NCI-H2227 treated with DMSO at 0.1 percent for 48 hours (cell line): ENCODE measurements around the gene VPS37B.

Experiments
- DNase-seq: peaks from one replicate; lab custom pipeline; 2025; lab: John Stamatoyannopoulos, UW

VPS37B gene

DNA sequence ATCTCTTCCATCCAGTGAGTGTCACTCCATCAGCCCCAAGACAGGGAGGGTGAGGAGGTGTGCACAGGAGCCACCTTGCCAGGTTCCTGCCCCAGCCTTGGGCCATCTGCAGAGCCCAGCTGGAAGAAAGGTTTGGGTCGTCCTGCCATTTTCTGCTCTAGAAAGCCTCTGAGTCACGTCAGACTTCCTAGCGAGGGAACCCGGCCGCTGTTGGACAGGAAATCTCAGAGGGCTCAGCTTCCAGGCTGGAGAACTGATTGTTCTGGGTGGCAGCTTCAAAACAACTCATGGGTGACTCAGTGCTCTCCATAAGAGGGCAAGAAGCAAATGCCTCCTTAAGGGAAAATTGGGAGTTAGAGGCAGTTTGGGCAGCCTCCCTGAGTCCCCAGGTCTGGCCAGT, 44.1 kb downstream of the VPS37B start:
- no peak for DNase-seq

DNA sequence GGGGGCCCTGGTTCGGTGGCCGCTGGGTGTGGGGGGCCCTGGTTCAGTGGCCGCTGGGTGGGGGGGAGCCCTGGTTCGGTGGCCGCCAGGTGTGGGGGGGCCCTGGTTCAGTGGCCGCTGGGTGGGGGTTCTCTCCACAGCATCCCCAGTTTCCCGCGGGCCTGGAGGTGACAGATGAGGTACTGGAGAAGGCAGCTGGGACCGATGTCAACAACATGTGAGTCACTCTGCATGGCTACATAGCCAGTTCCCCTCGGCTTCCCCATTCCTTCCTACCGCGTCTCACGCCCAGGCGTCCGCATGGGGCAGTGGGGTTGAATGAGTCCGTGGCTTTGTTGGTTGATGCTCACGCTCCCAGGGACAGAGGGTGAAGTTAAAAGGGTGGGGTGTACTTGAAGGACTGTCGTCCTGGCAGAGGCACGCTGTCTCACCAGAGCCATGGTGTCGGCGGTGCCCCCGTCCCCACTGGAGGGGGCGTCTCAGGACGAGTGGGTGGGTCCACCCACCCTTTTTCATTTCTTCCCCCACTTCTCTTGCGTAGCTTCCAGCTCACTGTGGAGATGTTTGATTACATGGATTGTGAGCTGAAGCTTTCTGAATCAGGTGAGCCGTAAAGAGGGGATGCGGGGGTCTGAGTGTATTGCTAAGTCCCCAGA, 45.1 kb downstream of the VPS37B start:
- DNase-seq, result no peak

DNA sequence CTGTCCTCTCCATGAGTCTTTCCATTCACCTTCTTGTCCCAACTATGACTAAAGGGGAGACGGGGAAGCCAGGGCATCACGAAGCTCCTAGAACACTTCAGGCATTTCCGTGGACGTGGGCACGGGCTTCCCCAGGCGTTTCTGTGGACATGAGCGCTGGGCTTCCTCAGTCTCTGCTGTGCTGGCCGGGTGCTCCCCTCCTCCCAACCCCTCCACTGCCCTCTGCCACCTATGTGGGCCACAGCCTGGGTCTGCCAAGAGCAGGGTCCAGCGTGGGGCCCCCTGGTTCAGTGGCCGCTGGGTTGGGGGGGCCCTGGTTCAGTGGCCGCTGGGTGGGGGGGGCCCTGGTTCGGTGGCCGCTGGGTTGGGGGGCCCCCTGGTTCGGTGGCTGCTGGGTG, 45.9 kb downstream of the VPS37B start:
- no peak for DNase-seq

DNA sequence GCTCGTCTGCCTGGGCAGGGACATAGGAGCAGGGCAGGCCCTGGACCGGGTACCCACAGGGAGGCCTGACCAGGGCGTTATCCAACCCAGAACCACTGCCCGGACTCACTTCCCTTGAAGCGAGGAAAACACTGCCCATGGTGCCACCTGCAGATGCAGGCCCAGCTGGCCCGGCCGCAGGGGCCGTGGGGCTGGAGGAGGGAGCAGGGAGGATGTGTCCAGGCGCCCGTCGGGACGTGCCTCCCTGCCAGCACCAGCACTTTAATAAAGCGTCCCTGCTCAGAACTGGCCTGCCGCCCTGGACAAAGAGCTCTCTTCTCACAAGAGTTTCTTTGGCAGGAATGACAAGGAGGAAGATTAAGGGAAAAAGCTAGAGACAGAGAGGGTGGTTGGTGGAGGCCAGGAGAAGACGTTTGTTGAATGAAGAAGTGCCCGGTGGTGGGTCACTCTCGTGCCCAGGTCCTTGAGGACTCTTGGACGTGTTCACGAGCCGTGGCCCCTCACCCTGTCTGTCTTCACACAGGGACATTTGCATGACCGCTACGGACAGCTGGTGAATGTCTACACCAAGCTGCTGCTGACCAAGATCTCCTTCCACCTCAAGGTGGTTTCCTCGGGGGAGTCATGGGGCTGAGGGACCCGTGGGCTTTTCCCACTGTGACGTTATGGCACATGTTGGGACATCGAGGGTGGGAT, 46.4 kb downstream of the VPS37B start:
- no peak for DNase-seq

DNA sequence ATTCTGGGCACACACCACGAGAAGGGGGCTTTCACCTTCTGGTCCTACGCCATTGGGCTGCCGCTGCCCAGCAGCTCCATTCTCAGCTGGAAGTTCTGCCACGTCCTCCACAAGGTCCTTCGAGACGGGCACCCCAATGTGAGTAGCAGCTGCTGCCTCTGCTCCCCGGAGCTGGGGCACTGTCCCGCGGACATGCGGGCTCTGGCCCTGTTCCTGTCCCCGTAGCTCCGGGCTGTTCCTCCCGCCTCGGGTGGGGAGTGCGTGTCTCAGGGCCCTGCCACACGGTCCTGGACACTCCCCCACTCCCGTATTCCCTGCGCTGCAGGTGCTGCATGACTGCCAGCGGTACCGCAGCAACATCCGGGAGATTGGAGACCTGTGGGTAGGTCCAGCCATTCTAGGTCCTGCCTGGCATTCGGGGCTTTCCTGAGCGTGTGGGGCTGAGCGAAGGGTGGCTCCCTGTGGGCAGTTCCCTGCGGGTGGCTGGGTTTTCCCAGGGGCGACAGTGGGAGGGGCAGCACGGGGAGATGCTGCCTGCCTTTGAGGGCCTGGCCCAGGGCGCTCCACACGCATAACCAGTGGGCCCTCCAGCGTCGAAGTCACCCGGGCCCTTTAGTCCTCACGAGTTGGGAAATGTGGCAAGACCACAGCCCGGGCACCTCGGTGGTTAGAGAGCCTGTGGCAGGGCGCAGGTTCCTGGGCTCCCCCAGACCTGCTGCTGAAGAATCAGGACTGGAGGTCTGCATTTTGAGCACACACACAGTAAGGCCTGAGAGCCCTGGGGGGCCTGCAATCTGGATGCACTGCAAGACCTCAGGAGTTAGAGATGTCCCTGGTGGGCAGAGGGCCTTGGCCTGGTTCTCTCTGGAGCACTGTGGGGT, 47.2 kb downstream of the VPS37B start:
- DNase-seq, result no peak

DNA sequence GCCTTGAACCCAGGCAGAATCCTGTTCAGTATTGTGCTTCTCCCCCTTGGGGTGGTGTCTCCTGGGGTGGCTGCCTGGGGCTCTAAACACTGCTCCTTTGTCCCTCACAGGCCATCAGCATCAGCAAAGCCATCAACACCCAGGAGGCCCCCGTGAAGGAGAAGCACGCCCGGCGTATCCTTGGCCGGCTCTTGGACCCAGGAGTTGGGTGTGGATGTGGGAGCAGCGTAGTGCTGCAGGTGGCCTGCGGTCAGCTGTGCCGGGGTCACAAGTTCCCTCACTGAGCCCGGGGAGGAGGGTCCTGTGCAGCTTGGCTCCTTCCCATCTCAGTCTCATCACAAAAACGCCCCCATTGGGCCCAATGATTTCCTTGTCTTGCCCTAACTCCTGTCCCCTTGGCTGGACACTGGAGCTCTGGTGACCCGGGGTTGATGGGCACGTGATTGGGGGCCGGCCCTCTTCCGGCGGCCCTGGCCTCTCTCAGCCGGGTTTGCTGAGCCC, 48.0 kb downstream of the VPS37B start:
- no peak for DNase-seq

DNA sequence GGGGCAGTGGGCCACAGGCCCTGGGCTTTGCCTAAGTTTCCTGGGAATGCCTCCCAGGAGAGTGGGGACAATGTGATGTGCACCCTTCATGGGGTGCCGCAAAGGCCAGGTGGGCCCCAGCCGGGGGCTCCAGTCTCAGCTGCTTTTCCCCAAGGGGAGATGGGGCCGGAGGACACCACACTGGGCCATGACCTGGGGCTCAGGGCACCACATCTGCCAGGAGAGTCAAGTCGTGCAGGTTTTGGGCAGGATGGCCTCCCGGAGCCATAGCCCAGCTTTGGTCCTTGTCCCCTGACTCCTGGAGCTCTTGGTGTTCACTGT, 48.4 kb downstream of the VPS37B start:
- DNase-seq, result no peak

DNA sequence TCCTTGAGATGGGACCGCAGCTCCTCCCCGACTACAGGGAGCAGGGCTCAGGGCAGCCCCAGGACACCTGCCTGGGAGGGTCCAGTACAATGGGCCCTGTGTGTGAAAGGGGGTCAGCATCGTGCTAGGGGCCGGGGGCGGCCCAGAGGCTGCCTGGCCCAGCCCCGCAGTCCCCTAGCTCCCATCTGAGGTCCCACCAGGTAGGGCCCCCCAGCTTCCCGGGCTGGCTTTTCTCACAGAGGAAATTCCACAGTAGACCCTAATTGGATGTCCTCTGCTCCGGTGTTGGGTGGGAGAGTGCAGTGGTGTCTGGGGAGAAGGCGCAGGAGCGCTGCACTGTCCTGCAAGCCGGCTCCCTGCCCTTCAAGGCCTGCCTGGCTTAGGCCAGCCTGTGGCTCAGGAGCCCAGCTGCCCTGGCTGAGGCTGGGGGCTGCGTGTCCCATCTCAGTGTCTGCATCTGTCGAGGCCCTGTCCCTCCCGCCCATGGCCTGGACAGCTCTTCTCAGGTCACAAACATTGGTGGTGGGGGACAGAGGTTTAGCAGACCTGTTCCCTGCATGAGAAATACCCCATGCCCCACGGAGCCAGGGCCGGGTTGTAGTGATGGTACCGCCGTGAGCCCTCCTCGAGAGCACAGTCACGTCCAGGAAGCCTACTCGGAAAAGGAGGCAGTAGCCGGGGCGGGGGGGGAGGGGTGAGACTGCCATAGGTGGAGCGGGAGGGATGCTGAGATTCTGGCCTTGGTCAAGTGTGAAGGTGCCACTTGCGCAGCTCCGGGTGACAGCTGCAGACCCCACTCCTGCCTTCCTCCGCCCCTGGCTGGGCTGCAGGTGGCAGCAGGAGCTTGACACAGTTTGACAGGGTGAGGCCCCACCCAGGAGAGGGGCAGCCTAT, 49.1 kb downstream of the VPS37B start:
- no peak for DNase-seq

DNA sequence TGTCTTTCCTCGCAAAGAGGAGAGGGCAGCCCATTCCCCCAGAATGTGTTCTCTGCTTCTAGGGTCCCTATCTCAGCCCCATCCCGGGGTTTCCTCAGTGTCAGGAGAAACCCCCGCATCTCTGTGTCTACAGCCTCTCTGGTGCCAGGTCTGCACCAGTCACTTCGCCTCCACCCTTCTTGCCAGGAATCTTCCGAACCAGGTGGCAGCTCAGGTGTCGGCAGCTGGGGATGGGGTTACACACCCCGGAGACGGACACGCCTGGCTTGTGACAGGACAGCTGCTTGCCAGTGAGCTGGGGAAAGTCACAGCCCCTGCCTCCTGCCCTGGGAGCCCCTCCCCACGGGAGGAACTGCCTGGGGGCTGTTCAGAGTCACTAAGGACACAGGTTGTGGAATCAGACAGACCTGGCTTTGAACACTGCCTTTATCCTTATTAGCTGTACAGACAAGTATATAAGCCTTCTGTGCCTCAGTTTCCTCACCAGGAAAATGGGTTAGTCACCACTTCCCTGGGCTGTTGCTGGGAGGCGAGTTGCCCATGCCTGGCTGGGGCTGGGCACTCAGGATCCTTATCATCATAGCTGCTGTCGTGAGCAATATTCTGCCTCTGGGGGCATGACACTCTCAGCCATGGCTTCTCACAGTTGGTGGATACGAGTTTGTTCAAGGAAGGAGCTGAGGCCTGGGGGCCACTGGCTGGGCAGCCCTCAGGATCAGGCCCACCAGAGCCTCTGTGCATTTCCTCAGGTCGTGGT, 49.9 kb downstream of the VPS37B start:
- no peak for DNase-seq

DNA sequence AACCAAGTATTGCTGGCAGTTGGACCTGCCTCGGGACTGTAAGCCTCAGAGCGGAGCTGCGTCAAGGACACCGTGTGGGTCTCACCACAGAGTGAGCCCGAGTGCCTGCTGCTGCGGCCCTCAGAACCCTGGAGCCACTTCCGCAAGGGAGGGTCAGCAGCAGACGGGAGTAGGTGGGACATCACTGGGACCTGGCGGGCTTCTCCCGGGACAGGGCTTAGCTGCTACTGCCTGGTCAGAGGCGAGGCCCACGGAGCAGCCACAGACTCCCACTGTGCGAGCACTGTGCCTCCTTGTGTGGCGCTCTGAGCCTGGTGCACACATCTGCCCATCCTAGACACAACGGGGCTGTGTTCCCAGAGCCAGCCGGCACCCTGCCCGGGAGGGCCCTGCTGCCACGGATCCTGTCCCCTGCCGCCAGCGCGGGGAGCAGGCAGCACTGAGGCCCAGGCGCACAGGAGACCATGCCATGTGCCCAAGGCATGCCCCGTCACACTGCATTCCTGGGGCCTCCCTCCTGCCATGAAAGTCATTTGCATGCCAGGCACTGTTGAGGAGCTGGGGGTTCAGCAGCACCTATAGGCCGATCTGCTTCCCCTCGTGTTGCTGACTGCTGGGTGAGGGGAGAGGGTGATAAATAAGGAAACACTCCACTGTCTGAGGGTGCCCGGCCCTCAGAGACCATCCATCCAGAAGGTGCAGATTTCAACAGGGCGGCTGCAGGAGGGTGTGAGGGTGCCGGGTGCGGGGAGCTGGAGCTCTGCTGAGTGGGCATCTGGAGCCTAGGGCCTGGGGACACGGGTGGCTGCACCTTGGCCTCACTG, 50.7 kb downstream of the VPS37B start:
- DNase-seq, result no peak

DNA sequence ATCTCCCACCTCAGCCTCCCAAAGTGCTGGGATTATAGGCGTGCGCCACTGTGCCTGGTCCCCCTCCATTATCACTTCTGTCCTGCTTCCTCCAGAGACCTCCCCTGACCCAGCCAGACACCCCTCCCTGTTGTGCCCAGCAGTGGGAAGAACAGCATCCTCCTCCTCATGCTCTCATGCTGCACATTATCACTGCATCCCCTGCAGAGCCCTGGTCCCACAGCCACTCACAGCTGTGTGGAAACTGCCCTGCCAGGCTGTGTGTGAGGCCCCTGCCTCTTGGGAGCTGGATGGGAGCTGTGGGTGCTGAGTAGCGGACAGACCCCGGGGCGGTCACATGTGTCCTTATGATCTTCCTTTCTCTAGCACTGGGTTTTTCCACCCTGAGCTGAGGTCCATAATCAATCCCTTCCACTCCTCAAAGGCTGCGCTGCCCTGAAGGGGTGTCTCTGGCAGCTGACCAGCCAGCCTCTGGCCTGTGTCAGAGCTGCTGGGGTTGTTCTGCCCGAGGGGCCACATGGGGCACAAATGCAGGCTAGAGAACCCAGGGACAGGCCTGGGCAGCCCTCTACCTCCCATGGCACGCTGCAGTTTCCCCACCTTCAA, 51.5 kb downstream of the VPS37B start:
- no peak for DNase-seq

DNA sequence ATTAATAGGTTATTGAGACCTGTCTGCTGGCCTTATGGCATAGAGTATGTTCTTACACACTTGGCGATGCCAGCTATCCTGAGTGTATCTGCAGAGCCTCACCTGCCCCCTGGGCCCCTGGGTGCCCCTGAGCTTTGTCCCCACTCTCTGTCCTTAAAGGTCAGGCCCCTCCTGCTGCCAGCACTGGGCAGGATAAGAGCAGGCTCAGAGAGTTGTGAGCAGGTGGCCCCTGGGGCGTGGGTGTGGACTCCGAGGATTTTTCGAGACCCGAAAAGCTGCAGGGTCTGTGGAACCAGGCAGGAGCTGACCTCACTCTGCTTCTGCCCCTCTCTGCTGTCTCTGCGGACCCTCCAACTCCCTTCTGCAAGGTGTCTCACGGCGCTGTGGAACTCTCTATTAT, 52.5 kb downstream of the VPS37B start:
- no peak for DNase-seq

DNA sequence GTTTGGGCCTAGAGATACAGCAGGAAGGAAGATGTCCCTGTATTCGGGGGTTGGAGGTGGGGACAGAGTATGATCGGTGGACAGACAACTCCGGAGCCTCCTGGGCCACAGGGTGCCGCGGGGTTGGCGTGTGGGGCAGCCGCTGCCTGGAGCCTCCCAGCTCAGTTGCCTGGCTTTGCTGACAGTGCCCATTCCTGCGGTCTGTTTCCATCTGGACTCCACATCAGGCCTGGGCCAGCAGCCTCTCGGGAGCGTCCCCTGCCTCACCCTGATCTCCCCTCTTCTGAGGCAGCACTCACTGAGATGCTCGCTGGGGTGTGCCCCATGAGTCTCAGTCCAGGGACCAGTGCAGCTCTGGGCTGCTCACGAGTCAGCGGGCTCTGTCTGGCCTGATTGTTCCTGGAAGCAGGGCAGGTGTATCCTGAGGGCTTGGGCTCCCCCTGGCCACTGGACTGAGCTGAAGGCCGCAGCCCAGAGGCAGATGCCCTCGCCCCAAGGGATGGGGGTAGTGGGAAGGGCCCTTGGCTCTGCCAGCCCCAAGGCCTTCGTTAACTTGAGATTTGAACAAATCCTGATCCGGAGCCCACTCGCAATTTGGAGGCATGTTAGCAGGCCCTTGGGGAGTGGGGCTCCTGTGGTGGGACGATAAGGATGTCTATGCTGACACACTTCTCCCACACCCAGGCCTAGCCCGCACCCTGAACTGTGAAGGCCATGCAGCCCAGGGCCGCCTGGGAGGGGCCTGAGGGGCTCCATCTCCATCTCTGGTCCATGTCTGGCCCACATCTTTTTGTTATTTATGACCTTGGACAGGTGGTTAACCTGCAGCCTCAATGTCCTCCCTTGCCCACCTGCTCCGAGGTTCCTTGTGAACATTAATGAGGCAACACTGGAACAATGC, 53.2 kb downstream of the VPS37B start:
- no peak for DNase-seq

DNA sequence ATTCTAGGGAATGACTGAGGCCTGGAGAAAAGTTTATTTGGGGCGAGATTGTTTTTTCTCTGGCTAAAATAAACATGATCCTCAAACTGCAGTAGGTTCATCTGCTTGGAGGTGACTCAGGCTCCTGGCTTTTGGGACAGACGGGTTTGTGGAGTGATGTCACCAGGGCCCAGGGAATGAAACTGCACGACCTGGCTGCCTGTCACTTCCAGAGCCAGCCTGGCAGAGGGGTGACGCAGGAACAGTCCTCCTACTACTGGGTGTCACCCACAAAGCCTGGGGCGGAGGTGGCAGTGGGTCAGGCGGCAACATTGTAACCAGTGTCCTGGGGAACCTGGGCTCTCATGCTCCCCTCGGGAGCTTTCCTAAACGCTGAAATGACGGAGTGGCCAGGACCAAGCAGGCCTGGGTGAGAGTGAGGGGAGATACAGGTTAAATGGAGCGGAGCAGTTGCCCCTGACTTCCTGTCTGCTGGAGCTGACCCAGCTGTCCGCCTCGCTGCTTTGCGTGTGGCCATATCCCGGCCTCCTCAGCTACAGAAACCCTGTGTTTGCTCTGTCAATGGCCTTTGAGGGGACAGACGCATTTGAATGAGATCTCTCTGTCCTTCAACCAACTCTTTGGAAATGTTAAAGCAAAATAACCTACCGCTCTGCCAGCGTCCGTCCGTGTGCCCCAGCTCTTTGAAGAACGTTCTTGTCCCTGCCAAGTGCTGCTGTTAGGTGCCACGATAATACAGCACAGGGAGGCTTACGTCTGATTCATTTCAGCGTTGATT, 54.2 kb downstream of the VPS37B start:
- no peak for DNase-seq

DNA sequence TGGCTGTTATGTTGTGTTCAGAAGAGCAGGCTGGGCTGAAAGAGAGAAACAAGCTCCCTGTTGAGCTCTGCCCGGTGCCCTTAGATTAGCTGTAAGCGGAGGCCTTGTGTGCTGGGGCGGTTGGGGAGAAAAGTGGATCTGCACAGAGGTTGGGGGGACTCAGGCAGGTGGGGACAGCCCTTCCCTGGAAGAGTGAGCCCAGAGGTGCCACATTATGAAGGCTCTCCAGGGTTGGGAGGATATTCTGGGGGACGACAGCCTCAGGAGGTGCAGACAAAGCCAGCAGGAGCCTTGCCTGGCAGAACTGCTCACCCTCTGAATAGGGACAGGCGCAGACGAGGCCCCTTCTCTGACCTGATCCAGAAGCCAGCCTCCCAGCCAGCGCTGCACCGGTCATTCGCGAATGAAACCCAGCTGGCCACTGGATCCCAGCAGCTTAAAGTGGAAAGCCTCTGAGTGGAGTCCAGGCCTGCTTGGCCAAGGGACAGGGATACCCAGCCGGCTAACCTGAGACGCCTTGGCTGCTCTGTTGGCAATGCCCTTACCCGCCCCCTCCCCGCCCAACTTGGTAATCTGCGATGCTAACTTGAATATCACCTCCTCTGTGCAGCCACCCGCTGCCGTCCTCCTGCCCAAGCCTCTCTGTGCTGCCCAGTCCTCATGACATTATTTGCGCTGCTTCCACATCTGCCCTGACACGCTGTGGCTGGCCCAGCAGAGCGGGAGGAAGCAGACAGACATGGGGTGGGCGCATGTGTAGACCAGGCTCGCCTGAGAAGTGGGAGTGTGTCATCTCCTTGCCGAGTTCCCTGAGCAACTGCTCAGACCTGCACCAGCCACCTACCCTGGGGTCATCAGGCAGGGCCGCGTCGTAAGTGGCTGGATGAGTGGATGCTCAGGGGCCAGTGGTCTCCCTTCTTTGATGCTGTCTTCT, 55.1 kb downstream of the VPS37B start:
- no peak for DNase-seq

DNA sequence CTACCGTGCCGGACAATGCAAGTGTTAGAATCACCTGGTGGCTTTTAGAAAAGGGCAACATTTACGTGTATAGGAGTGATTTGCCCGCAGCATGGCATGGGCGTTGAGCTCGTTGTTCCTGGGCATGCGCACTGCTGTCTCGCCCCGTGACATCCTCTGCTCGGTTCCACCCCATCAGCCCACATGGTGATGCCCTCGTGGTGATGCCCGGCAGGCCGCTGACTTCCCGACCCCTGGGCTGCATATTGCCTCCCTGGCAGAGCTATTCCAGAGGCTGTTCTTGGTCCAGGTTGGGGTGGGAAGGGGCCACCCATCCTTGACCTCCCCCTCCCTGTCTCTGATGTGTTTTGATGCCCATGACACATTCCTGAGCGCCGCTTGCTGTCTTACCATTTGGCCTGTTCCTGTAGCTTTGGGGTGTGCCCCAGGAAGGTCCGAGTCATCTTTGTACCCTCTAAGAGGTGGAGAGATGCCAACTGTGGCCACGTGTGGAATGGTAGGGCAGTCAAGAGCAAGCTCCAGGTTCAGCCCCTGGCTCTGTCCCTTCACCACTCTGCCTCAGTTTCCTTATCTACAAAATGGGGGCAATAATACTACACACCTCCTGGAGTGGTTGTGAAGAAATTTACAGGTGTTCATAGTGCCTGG, 55.9 kb downstream of the VPS37B start:
- DNase-seq, result no peak
